Brain microvascular endothelial cell (primary cell): ENCODE data around the gene ODF2.

Source experiments
- DNase-seq: peaks from one replicate; pipeline ENCODE4 v3.0.0-alpha.2; 2020
- H3K27ac ChIP-seq: fragments of 250-450 bp; sonication (Bioruptor Pico); 2 replicates; pipeline ENCODE4 v1.5.1; 2020; ENCODE audit warnings: mild to moderate bottlenecking, moderate library complexity
- H3K27me3 ChIP-seq: fragments of 250-450 bp; sonication (Bioruptor Pico); replicated peaks from 2 replicates; pipeline ENCODE4 v1.5.1; 2020; ENCODE audit warnings: mild to moderate bottlenecking
- H3K36me3 ChIP-seq: fragments of 250-450 bp; sonication (Bioruptor Pico); replicated peaks from 2 replicates; pipeline ENCODE4 v1.5.1; 2020; ENCODE audit warnings: mild to moderate bottlenecking
- H3K4me3 ChIP-seq: 2 replicates; pipeline ENCODE4 v1.5.1; 2011; ENCODE audit warnings: low read depth, mild to moderate bottlenecking, control low read depth, low read length, moderate library complexity
- in situ Hi-C: cut with HindIII; loops from 2 replicates; pipeline ENCODE4 v1.10.0; 2017; ENCODE audit warnings: low sequenced_read_pairs, low pct_ligation_motif_present
- TF ChIP-seq, protein P1 (sequence below): IDR thresholded peaks from 2 replicates; pipeline ENCODE4 v1.5.1; 2011; ENCODE audit warnings: low read depth, mild to moderate bottlenecking, moderate library complexity, low read length, control low read depth, inconsistent platforms; ENCODE audit errors: missing control alignments

ODF2 gene

DNA sequence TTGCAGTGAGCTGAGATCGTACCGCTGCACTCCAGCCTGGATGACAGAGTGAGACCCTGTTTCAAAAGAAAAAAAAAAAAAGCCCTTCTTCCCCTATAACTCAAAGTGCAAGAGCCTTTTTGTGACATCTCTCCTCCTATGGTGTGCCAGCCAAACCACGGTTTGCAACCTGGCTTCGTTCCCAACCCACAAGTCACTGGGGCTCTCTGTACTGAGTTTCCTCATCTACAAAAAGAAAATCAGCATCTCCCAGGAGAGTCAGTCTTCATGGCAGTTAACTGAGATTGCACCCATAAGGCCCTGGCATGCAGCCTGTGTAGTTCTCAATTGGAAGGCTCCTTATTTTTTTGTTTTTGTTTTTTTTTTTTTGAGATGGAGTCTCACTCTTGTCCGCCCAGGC is 14.8 kb downstream of the ODF2 start:
- H3K36me3 ChIP-seq, result peaks cover 40% of the 10 kb centered on the region
- no peaks in the 10 kb centered on the region for H3K27me3 ChIP-seq
- DNase-seq, result no peak
- TF ChIP-seq, protein P1, sequence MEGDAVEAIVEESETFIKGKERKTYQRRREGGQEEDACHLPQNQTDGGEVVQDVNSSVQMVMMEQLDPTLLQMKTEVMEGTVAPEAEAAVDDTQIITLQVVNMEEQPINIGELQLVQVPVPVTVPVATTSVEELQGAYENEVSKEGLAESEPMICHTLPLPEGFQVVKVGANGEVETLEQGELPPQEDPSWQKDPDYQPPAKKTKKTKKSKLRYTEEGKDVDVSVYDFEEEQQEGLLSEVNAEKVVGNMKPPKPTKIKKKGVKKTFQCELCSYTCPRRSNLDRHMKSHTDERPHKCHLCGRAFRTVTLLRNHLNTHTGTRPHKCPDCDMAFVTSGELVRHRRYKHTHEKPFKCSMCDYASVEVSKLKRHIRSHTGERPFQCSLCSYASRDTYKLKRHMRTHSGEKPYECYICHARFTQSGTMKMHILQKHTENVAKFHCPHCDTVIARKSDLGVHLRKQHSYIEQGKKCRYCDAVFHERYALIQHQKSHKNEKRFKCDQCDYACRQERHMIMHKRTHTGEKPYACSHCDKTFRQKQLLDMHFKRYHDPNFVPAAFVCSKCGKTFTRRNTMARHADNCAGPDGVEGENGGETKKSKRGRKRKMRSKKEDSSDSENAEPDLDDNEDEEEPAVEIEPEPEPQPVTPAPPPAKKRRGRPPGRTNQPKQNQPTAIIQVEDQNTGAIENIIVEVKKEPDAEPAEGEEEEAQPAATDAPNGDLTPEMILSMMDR, result no peak
- no peak overlapping the region for H3K4me3 ChIP-seq
- in situ Hi-C loops, result no loop called here
- no peak overlapping the region for H3K27ac ChIP-seq

DNA sequence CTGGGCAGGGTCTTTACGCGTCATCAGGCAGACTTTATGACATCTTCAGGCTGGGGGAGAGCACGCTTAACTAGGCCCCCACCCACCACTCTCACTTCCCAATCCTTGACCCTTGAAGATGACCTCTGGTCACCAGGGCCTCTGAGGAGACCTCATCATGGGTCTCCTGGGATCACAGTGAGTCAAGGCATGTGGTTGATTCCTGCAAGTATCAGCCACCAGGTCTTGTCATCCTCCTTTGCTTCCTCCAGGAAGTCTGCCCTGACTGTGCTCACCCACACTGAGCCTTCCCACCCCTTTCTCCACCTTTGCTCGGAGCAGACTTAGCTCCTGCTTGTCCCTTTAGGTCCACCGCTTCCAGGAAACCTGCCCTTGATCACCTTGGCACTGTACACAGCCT is 17.3 kb downstream of the ODF2 start:
- TF ChIP-seq, protein P1, result no peak
- Histone ChIP-seq H3K27me3 (no peaks in the 10 kb centered on the region), H3K27ac (no peak overlapping the region), H3K36me3 (peaks cover 51% of the 10 kb centered on the region), H3K4me3 (no peak overlapping the region)
- DNase-seq, result no peak
- in situ Hi-C loops, result no loop called here

DNA sequence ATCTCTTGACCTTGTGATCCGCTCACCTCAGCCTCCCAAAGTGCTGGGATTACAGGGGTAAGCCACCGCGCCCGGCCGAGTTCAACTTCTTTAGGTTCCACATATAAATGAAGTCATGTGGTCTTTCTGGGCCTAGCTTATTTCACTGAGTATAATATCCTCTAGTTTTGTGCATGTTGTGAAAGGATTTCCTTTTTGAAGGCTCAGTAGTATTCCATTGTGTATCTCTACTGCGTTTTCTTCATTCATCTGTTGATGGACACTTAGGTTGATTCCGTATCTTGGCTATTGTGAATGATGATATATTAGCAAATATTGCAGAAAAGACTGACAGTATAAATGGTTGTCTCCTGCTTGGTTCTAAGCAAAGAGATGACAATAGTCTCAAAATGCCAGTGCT is 20.1 kb downstream of the ODF2 start:
- TF ChIP-seq, protein P1, result no peak
- H3K27ac ChIP-seq, result no peak overlapping the region
- H3K4me3 ChIP-seq, result no peak overlapping the region
- peaks cover 43% of the 10 kb centered on the region for H3K36me3 ChIP-seq
- in situ Hi-C loops, result no loop called here
- DNase-seq, result no peak
- H3K27me3 ChIP-seq, result no peaks in the 10 kb centered on the region

DNA sequence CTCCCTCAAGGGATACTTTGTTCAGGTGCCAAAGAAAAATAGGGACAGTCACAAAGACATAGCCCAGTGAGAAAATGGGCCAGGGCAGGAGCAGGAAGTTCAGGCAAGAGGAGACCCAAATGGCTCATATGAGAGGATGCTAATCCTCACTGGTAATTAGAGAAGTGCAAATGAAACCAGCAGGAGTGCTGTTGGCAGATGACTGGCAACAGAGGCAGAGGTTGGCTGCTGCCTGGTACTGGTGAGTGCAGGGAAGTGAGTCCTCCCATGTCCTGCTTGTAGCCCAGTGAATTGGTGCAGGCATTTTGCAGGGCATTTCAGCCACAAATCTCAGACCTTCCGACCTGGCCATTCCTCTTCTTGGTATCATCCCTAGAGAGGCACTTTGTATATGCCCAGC is 23.5 kb downstream of the ODF2 start:
- H3K36me3 ChIP-seq, result peaks cover 55% of the 10 kb centered on the region
- in situ Hi-C loops, result no loop called here
- no peak for DNase-seq
- H3K27me3 ChIP-seq, result no peaks in the 10 kb centered on the region
- TF ChIP-seq, protein P1, result no peak
- no peak overlapping the region for H3K4me3 ChIP-seq
- H3K27ac ChIP-seq, result no peak overlapping the region

DNA sequence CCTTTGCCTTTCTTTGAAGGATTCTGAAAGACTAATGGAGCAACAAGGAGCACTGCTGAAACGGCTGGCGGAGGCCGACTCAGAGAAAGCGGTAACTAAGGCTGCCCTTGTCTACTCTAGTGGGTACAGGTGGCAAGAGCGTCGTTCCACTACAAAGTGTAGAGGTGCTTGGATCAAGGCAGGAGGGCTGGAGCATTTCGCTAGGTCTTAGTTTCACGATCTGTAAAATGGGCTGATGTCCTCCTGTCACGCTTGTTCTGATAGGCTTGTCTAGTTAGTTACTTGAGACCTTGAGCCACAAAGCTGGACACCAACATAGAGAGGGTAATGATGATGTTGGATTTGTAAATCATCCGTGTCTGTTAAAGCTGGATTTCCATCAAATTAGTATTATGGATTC is 25.8 kb downstream of the ODF2 start:
- TF ChIP-seq, protein P1, result no peak
- no peak for DNase-seq
- H3K36me3 ChIP-seq, result peaks cover 61% of the 10 kb centered on the region

DNA sequence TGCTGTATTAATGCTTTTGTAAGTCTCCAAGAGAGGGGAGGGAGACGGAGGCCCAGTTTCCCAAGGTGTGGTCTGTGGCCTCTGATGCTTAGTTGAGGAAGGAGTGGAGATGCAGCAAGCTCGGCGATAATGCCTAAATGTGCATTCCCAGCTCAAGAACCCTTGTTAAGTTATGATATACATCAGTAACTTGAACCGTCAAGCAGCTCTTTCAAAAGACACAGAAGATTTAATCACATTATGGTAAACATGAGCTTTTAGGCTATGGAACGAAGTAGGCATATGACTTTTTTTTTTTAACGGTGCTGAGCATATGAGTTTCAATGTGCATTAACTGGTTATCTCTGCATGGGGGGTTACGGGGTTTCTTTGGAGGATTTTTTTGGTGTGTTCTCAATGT is 26.4 kb downstream of the ODF2 start:
- H3K27me3 ChIP-seq, result no peaks in the 10 kb centered on the region
- in situ Hi-C loops, result no loop called here
- H3K4me3 ChIP-seq, result no peak overlapping the region
- H3K27ac ChIP-seq, result no peak overlapping the region
- TF ChIP-seq, protein P1, result no peak
- H3K36me3 ChIP-seq, result peaks cover 66% of the 10 kb centered on the region
- no peak for DNase-seq

More for the DNA sequence above, 25.8 kb downstream of the ODF2 start:
- in situ Hi-C loops, result no loop called here
- no peak overlapping the region for H3K4me3 ChIP-seq
- no peak overlapping the region for H3K27ac ChIP-seq
- H3K27me3 ChIP-seq, result no peaks in the 10 kb centered on the region
